GM18505 (cell line): Measurements from ENCODE around the gene KLC4.
"Not testable (repeated sequence)": the region's sequence is repeated elsewhere in the genome, so short reads cannot be mapped to it uniquely, and the experiment has no call there.

ENCODE experiments used
- ATAC-seq: cut with Tn5 transposase; IDR thresholded peaks from one replicate; pipeline ENCODE4 v1.9.1; 2021; ENCODE audit not compliant: unreplicated experiment
- POLR2A ChIP-seq: IDR thresholded peaks from 4 replicates; pipeline ENCODE4 v1.6.1; 2011; ENCODE audit warnings: borderline replicate concordance; ENCODE audit not compliant: insufficient read depth, insufficient read length; ENCODE audit errors: extremely low read depth

Gene KLC4

GRCh38 chr6:43107344-43108062 is 48.1 kb downstream of the KLC4 start:
- no peak for TF ChIP-seq POLR2A
- ATAC-seq, result no peak

- no peak for TF ChIP-seq POLR2A
- ATAC-seq, result no peak
Measured at GRCh38 chr6:43113431-43114260, 54.2 kb downstream of the KLC4 start.

DNA sequence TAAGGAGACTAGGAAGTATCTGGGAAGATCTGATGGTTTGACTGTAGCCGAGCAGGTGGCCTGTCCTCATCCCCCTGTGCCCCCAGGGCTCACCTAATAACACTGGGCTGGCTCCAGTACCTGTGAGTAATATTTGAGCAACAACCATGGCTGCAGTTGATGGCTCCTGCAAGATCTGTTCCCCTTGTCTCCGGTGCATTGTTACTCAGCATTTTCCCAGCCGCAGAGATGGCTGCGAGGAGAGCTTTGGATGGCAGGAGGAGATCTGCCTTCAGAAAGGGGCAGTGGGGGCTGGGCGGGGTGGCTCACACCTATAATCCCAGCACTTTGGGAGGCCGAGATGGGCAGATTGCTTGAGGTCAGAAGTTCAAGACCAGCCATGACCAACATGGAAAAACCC is 55.9 kb downstream of the KLC4 start:
- no peak for TF ChIP-seq POLR2A
- no peak for ATAC-seq

DNA sequence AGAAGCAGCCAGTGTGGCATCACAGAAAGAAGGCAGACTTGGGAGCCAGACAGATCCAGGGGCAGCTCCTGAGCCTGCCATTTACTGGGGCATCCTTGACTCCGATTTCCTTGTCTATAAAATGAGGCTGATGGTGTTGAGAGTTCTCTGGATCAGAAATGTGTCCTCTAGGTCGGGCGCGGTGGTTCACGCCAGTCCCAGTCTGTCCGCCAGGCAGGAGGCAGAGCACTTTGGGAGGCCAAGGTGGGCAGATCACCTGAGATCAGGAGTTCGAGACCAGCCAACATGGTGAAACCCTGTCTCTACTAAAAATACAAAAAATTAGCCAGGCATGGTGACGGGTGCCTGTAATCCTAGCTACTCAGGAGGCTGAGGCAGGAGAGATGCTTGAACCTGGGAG is 58.0 kb downstream of the KLC4 start:
- ATAC-seq, result not testable (repeated sequence)

GRCh38 chr6:43119482-43119881 is 60.1 kb downstream of the KLC4 start:
- ATAC-seq, result no peak
- TF ChIP-seq POLR2A, result no peak

DNA sequence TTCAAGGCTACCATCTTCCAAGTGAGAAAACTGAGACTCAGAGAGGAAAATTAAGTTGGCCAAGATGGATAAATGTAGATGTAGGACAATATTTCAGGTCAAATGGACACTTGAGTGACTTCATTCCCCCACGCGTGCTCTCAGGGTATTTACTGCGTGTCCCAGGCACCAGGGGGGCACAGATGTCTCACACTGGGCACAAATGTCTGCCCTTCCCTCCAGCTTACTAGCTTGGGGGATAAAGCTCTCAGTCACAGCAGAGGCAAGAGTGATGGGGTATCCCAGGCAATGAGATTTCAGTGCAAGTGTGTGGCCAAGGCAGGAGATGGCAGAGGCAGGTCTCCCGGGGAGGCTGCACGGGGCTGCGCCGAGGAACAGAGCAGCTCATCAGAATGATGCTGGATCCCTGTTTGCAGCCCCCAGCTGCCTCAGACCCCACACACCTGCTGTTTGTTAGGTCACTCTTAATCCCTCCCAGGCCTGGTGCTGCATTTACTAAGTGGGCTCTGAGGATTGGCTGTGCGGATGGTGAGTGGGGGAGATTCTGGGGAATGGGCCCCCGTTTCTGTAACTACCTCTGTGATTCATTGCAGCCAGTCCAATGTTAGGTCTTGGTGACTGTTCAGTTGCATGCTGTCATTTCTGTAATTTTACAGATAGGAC is 60.8 kb downstream of the KLC4 start:
- no peak for ATAC-seq
- no peak for TF ChIP-seq POLR2A

GRCh38 chr6:43120944-43121913 is 61.8 kb downstream of the KLC4 start:
- ATAC-seq, result no peak
- no peak for TF ChIP-seq POLR2A

GRCh38 chr6:43122146-43122545 is 62.7 kb downstream of the KLC4 start:
- TF ChIP-seq POLR2A, result no peak
- ATAC-seq, result no peak

DNA sequence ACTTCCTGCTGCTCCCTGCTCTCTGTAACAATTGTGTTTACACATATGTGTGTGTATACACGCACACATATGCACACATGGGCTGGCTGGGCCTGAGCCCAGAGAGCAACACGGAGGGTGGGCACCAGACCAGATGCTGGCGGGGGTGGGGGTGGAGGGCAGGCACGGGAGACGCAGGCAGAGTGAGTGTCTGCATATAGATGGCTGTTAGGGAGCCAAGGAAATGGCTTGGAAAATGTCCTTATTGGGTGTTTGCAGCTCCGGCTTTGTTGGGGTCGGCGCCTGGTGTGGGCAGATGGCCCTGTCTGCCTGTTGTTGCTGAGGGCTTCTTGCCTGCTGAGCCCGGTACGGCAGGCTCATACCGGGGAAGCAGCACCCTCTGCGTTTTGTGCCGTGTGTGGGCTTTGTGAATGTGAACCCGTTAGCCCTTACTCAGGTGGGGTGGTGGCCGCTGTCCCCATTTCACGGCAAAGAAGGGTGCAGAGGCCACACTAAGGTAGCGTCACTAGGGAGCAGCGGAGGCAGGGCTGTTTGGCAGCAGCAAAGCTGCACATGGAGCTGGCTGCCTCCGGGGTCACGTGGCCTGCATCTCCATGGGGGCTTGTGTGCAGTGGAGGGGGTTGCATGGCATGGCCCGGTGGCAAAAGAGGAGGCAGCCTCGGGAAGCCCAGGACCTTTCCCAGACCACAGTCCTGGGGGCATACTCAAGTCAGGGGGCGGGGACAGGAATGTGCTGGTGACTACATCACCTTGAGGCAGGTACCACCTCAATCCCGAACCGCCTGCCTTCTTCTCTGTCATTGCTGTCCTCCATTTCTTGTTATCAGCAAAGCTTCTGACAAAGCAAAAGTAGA is 64.3 kb downstream of the KLC4 start:
- ATAC-seq, result no peak

DNA sequence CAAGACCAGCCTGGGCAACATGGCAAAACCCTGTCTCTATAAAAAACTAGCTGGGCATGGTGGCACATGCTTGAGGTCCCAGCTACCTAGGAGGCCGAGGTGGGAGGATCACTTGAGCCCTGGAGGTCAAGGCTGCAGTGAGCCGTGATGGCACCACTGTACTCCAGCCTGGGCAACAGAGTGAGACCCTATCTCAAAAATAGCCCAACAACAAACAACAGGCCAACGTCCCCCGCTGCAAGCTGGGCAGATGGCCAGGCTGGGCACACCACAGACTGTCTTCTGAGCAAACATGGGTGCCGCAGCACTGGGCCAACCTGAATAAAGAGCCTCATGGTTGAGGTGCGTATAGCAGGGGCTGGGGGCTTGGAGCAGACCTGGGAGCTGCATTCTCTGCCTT is 65.0 kb downstream of the KLC4 start:
- no peak for ATAC-seq
- TF ChIP-seq POLR2A, result no peak

More for the DNA sequence above, 64.3 kb downstream of the KLC4 start:
- TF ChIP-seq POLR2A, result no peak
